ENCODE measurements around the gene PTPRG.

The PTPRG gene

GRCh38 chr3:61606196-61606595 lies 44.8 kb downstream of the PTPRG start:
- no peaks in the 10 kb centered on the region for H3F3A ChIP-seq (ENCODE audit: low read depth)
- no peaks in the 10 kb centered on the region for H3K27me3 ChIP-seq (ENCODE audit: insufficient read depth, low read length, poor library complexity, severe bottlenecking)
- H4K20me1 ChIP-seq (ENCODE audit: insufficient read depth, low read length, poor library complexity, severe bottlenecking), result no peaks in the 10 kb centered on the region
- no peaks in the 10 kb centered on the region for H3K36me3 ChIP-seq (ENCODE audit: insufficient read depth, low read length)
- H3K9me2 ChIP-seq (replicated peaks; ENCODE audit: low read depth, low read length), result no peaks in the 10 kb centered on the region
- H3K4me2 ChIP-seq (ENCODE audit: low read depth, low read length, poor library complexity, severe bottlenecking), result no peak overlapping the region
- no peak overlapping the region for H3K9ac ChIP-seq (ENCODE audit: low read depth, low read length, poor library complexity, severe bottlenecking)
- no peak overlapping the region for H3K4me3 ChIP-seq (ENCODE audit: low read length, poor library complexity, severe bottlenecking)
- TF ChIP-seq EZH2phosphoT487 (IDR thresholded peaks at IDR 0.05; ENCODE audit: borderline replicate concordance), result no peak
- no peaks in the 10 kb centered on the region for H3K79me2 ChIP-seq (ENCODE audit: insufficient read depth, low read length)
- no peaks in the 10 kb centered on the region for H3K9me3 ChIP-seq (ENCODE audit: insufficient read depth, low read depth, low read length)
- no peaks in the 10 kb centered on the region for H3K4me1 ChIP-seq (ENCODE audit: insufficient read depth, low read length, poor library complexity, severe bottlenecking)
- H2AFZ ChIP-seq (ENCODE audit: low read length), result no peak overlapping the region

GRCh38 chr3:61608072-61608471 lies 46.7 kb downstream of the PTPRG start:
- Histone ChIP-seq H3F3A (ENCODE audit: low read depth) (no peaks in the 10 kb centered on the region), H3K9me3 (ENCODE audit: insufficient read depth, low read depth, low read length) (no peaks in the 10 kb centered on the region), H3K4me3 (ENCODE audit: low read length, poor library complexity, severe bottlenecking) (no peak overlapping the region), H3K79me2 (ENCODE audit: insufficient read depth, low read length) (no peaks in the 10 kb centered on the region), H4K20me1 (ENCODE audit: insufficient read depth, low read length, poor library complexity, severe bottlenecking) (no peaks in the 10 kb centered on the region), H3K4me1 (ENCODE audit: insufficient read depth, low read length, poor library complexity, severe bottlenecking) (no peaks in the 10 kb centered on the region), H3K4me2 (ENCODE audit: low read depth, low read length, poor library complexity, severe bottlenecking) (no peak overlapping the region), H3K9me2 (replicated peaks; ENCODE audit: low read depth, low read length) (no peaks in the 10 kb centered on the region), H3K9ac (ENCODE audit: low read depth, low read length, poor library complexity, severe bottlenecking) (no peak overlapping the region), H2AFZ (ENCODE audit: low read length) (no peak overlapping the region), H3K36me3 (ENCODE audit: insufficient read depth, low read length) (no peaks in the 10 kb centered on the region), H3K27me3 (ENCODE audit: insufficient read depth, low read length, poor library complexity, severe bottlenecking) (no peaks in the 10 kb centered on the region)
- TF ChIP-seq CTCF (conservative IDR thresholded peaks at IDR 0.05; ENCODE audit: low read length) (no peak), EZH2phosphoT487 (IDR thresholded peaks at IDR 0.05; ENCODE audit: borderline replicate concordance) (no peak)

GRCh38 chr3:61608711-61609110 lies 47.3 kb downstream of the PTPRG start:
- Histone ChIP-seq H3K79me2 (ENCODE audit: insufficient read depth, low read length) (no peaks in the 10 kb centered on the region), H4K20me1 (ENCODE audit: insufficient read depth, low read length, poor library complexity, severe bottlenecking) (no peaks in the 10 kb centered on the region)
- TF ChIP-seq CTCF (conservative IDR thresholded peaks at IDR 0.05; ENCODE audit: low read length), result no peak
- TF ChIP-seq EZH2phosphoT487 (IDR thresholded peaks at IDR 0.05; ENCODE audit: borderline replicate concordance), result no peak

GRCh38 chr3:61610316-61610715 lies 48.9 kb downstream of the PTPRG start:
- Histone ChIP-seq H3K4me1 (ENCODE audit: insufficient read depth, low read length, poor library complexity, severe bottlenecking) (no peaks in the 10 kb centered on the region), H3K4me3 (ENCODE audit: low read length, poor library complexity, severe bottlenecking) (no peak overlapping the region), H3K9ac (ENCODE audit: low read depth, low read length, poor library complexity, severe bottlenecking) (no peak overlapping the region), H3K4me2 (ENCODE audit: low read depth, low read length, poor library complexity, severe bottlenecking) (no peak overlapping the region), H3K9me3 (ENCODE audit: insufficient read depth, low read depth, low read length) (no peaks in the 10 kb centered on the region), H2AFZ (ENCODE audit: low read length) (no peak overlapping the region), H3K79me2 (ENCODE audit: insufficient read depth, low read length) (no peaks in the 10 kb centered on the region), H3K36me3 (ENCODE audit: insufficient read depth, low read length) (no peaks in the 10 kb centered on the region), H3F3A (ENCODE audit: low read depth) (no peaks in the 10 kb centered on the region), H3K27me3 (ENCODE audit: insufficient read depth, low read length, poor library complexity, severe bottlenecking) (no peaks in the 10 kb centered on the region), H3K9me2 (replicated peaks; ENCODE audit: low read depth, low read length) (no peaks in the 10 kb centered on the region), H4K20me1 (ENCODE audit: insufficient read depth, low read length, poor library complexity, severe bottlenecking) (no peaks in the 10 kb centered on the region)
- TF ChIP-seq EZH2phosphoT487 (IDR thresholded peaks at IDR 0.05; ENCODE audit: borderline replicate concordance) (no peak), CTCF (conservative IDR thresholded peaks at IDR 0.05; ENCODE audit: low read length) (no peak)

More at GRCh38 chr3:61608711-61609110, 47.3 kb downstream of the PTPRG start:
- Histone ChIP-seq H3K9me3 (ENCODE audit: insufficient read depth, low read depth, low read length) (no peaks in the 10 kb centered on the region), H3K36me3 (ENCODE audit: insufficient read depth, low read length) (no peaks in the 10 kb centered on the region), H3K9me2 (replicated peaks; ENCODE audit: low read depth, low read length) (no peaks in the 10 kb centered on the region), H3K9ac (ENCODE audit: low read depth, low read length, poor library complexity, severe bottlenecking) (no peak overlapping the region), H2AFZ (ENCODE audit: low read length) (no peak overlapping the region), H3K4me2 (ENCODE audit: low read depth, low read length, poor library complexity, severe bottlenecking) (no peak overlapping the region), H3K27me3 (ENCODE audit: insufficient read depth, low read length, poor library complexity, severe bottlenecking) (no peaks in the 10 kb centered on the region), H3K4me1 (ENCODE audit: insufficient read depth, low read length, poor library complexity, severe bottlenecking) (no peaks in the 10 kb centered on the region), H3F3A (ENCODE audit: low read depth) (no peaks in the 10 kb centered on the region), H3K4me3 (ENCODE audit: low read length, poor library complexity, severe bottlenecking) (no peak overlapping the region)

Data from Loucy (cell line).